Common myeloid progenitor, CD34-positive (primary cell): ENCODE results near the gene JPH3.

ENCODE experiments used
- CTCF ChIA-PET: fragments of 350-600 bp; sonication (Branson Sonifier 250); formaldehyde crosslinking; loops from one replicate; lab custom pipeline; 2021; ENCODE audit warnings: antibody characterized with exemption; lab: Charles Lee
- POLR2A ChIA-PET: fragments of 350-600 bp; sonication (Branson Sonifier 250); formaldehyde crosslinking; loops from one replicate; lab custom pipeline; 2021; ENCODE audit warnings: antibody characterized with exemption; lab: Charles Lee
- DNase-seq, 3 donors: peaks; one replicate each; pipeline versions ENCODE4 v3.0.0 to v3.0.0-alpha.2; 2013
- H3K27ac ChIP-seq, 2 experiments: 1 replicate in 1 of 2; 2 replicates in 1 of 2; pipeline ENCODE4 v1.7.0; 2013; ENCODE audit warnings: inconsistent platforms in 2 of 2, low read length in 2 of 2, mild to moderate bottlenecking in 2 of 2, low read depth in 1 of 2, moderate library complexity in 1 of 2; ENCODE audit not compliant: severe bottlenecking in 2 of 2, insufficient read depth in 1 of 2, poor library complexity in 1 of 2
- H3K27me3 ChIP-seq, 5 experiments: replicated peaks in 2 of 5; 1 replicate in 3 of 5; 2 replicates in 2 of 5; pipeline versions ENCODE4 v1.6.1 to v1.7.0; 2013; ENCODE audit warnings: low read length in 4 of 5, mild to moderate bottlenecking in 2 of 5, moderate library complexity in 2 of 5, inconsistent platforms in 1 of 5; ENCODE audit not compliant: insufficient read depth in 5 of 5, control insufficient read depth in 4 of 5
- H3K36me3 ChIP-seq, 4 experiments: 1 replicate in 2 of 4; 2 replicates in 2 of 4; pipeline versions ENCODE4 v1.6.1 to v1.7.0; 2013; ENCODE audit warnings: low read length in 3 of 4, control low read depth in 1 of 4, mild to moderate bottlenecking in 1 of 4; ENCODE audit not compliant: control insufficient read depth in 4 of 4, insufficient read depth in 4 of 4
- H3K4me1 ChIP-seq, 4 experiments: 1 replicate in 3 of 4; 2 replicates in 1 of 4; pipeline versions ENCODE4 v1.6.1 to v1.7.1; 2013; ENCODE audit warnings: low read length in 3 of 4, mild to moderate bottlenecking in 3 of 4, control low read depth in 1 of 4, inconsistent platforms in 1 of 4, moderate library complexity in 1 of 4; ENCODE audit not compliant: control insufficient read depth in 4 of 4, insufficient read depth in 4 of 4; ENCODE audit errors: control extremely low read depth in 1 of 4
- H3K4me3 ChIP-seq, 7 experiments: 1 replicate in 4 of 7; 2 replicates in 3 of 7; pipeline versions ENCODE4 v1.5.1 to v1.7.0; 2013; ENCODE audit warnings: mild to moderate bottlenecking in 7 of 7, low read length in 6 of 7, moderate library complexity in 6 of 7, inconsistent platforms in 2 of 7, low read depth in 2 of 7, control low read depth in 1 of 7; ENCODE audit not compliant: insufficient read depth in 4 of 7, control insufficient read depth in 1 of 7; ENCODE audit errors: extremely low read depth in 1 of 7
- H3K9me3 ChIP-seq, 5 experiments: 1 replicate in 4 of 5; 2 replicates in 1 of 5; pipeline versions ENCODE4 v1.6.1 to v1.7.1; 2013; ENCODE audit warnings: low read length in 4 of 5, mild to moderate bottlenecking in 2 of 5, inconsistent platforms in 1 of 5, low read depth in 1 of 5, moderate library complexity in 1 of 5; ENCODE audit not compliant: control insufficient read depth in 4 of 5, insufficient read depth in 2 of 5; ENCODE audit errors: control extremely low read depth in 1 of 5
- WGBS: methylation state at CpG from one replicate; pipeline ENCODE4 v1.1.5; 2013; ENCODE audit not compliant: insufficient coverage; 5-methylcytosine and 5-hydroxymethylcytosine counted together

Gene JPH3

DNA sequence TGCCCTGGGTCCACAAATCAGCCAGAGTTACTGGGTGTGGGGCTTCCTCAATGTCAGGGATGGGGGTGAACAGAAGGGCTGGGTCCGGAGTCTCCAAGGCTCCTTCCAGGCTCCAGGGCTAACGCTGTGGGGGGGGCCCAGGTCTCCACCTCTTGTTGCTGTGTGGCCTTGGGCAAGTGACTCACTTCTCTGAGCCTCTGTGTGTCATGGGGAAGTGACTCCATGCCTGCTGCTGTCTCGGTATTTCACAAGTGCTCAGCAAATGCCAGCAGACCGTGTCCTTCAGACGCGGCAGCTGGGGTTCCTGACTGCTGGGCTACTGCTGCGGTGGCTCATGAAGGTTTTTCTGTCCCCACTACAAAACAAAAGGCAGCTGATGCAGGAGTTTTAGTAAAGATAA is 26.6 kb downstream of the JPH3 start:
- 80% methylated on average over 7 of the region's 7 CpGs for WGBS
- CTCF ChIA-PET, result no interaction called here

GRCh38 chr16:87631067-87631466 is 28.8 kb downstream of the JPH3 start:
- CTCF ChIA-PET, result interaction anchor here (1.1 to 1.9 kb wide), 3 partner anchors 9 to 44 kb away, joined by 3 to 5 read pairs (median 4); no protein-coding TSS in a partner anchor
- 80% methylated on average over 2 of the region's 2 CpGs for WGBS
- no peak overlapping the region for H3K27ac ChIP-seq
- DNase-seq, result no peak
- no peaks in the 10 kb centered on the region for H3K36me3 ChIP-seq
- peaks cover 0 to 13% (median 8%) of the 10 kb centered on the region in 4 experiments for H3K4me1 ChIP-seq
- peaks cover 3 to 15% (median 8%) of the 10 kb centered on the region in 5 experiments for H3K9me3 ChIP-seq
- H3K4me3 ChIP-seq, result peak overlapping the region in 1 of 7 experiments; percentile 6
- POLR2A ChIA-PET, result no interaction called here
- H3K27me3 ChIP-seq, result peaks cover 0 to 47% (median 6%) of the 10 kb centered on the region in 5 experiments

More for the DNA sequence above, 26.6 kb downstream of the JPH3 start:
- H3K9me3 ChIP-seq, result peaks cover 3 to 15% (median 8%) of the 10 kb centered on the region in 5 experiments
- H3K4me3 ChIP-seq, result no peak overlapping the region
- no peak overlapping the region for H3K27ac ChIP-seq
- no peak for DNase-seq
- H3K36me3 ChIP-seq, result no peaks in the 10 kb centered on the region
- POLR2A ChIA-PET, result no interaction called here
- peaks cover 0 to 41% (median 6%) of the 10 kb centered on the region in 5 experiments for H3K27me3 ChIP-seq
- H3K4me1 ChIP-seq, result no peaks in the 10 kb centered on the region

DNA sequence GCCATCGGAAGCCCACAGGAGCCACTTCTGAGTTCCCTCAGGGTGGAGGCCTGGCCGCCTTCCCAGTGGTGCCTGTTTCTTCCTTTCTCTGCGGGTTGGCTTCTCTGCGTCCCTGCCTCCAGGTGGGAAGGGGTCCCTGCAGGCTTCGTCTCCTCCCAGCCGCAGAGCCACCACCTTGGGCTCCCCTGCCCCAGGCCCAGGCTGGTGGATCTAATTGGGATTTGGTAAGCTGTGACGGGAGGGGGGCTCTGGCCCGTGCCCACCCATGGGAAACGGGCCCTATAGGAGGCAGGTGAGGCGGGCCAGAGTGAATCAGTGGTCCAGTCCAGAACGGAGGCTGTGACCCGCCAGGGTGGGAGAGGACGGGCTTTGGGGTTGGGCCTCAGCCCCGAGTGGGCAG is 32.1 kb downstream of the JPH3 start:
- Histone ChIP-seq H3K36me3 (no peaks in the 10 kb centered on the region), H3K4me3 (no peak overlapping the region), H3K27me3 (peaks cover 0 to 42% (median 10%) of the 10 kb centered on the region in 5 experiments), H3K27ac (no peak overlapping the region), H3K4me1 (peaks cover 0 to 19% (median 10%) of the 10 kb centered on the region in 4 experiments), H3K9me3 (peaks cover 3 to 15% (median 8%) of the 10 kb centered on the region in 5 experiments)
- ChIA-PET POLR2A (no interaction called here), CTCF (interaction anchor here (0.8 to 4.2 kb wide), 4 partner anchors 9 to 63 kb away, joined by 3 to 63 read pairs (median 25); no protein-coding TSS in a partner anchor)
- DNase-seq, result no peak
- 97% methylated on average over 11 of the region's 14 CpGs for WGBS

- H3K27me3 ChIP-seq, result peaks cover 0 to 32% (median 10%) of the 10 kb centered on the region in 5 experiments
- peaks cover 0 to 19% (median 10%) of the 10 kb centered on the region in 4 experiments for H3K4me1 ChIP-seq
- H3K36me3 ChIP-seq, result no peaks in the 10 kb centered on the region
- H3K9me3 ChIP-seq, result peaks cover 2 to 9% (median 6%) of the 10 kb centered on the region in 5 experiments
- 10% methylated on average over 23 of the region's 23 CpGs for WGBS
- peak overlapping the region in 5 of 7 experiments; percentile 13 to 69 (median 48) for H3K4me3 ChIP-seq
- no peak overlapping the region for H3K27ac ChIP-seq
- ChIA-PET CTCF (interaction anchor here (0.7 to 4.2 kb wide), 24 partner anchors 10 to 1072 kb away, joined by 3 to 63 read pairs (median 4); no protein-coding TSS in a partner anchor), POLR2A (no interaction called here)
- peak; percentile 56 to 77 (median 70) for DNase-seq
Measured at GRCh38 chr16:87635541-87636049, 33.3 kb downstream of the JPH3 start.

GRCh38 chr16:87636050-87636684 is 33.9 kb downstream of the JPH3 start:
- Histone ChIP-seq H3K27me3 (peaks cover 0 to 29% (median 7%) of the 10 kb centered on the region in 5 experiments), H3K4me1 (peaks cover 0 to 19% (median 10%) of the 10 kb centered on the region in 4 experiments), H3K9me3 (peaks cover 0 to 3% (median 3%) of the 10 kb centered on the region in 5 experiments), H3K4me3 (peak overlapping the region in 6 of 7 experiments; percentile 13 to 69 (median 47)), H3K27ac (no peak overlapping the region), H3K36me3 (no peaks in the 10 kb centered on the region)
- POLR2A ChIA-PET, result no interaction called here
- CTCF ChIA-PET, result interaction anchor here (0.7 to 4.2 kb wide), 26 partner anchors 10 to 1073 kb away, joined by 3 to 63 read pairs (median 4); no protein-coding TSS in a partner anchor
- 14% methylated on average over 16 of the region's 31 CpGs for WGBS
- peak; percentile 73 to 84 (median 80) for DNase-seq

- H3K36me3 ChIP-seq, result no peaks in the 10 kb centered on the region
- CTCF ChIA-PET, result interaction anchor here (0.8 to 4.2 kb wide), 22 partner anchors 10 to 1073 kb away, joined by 3 to 63 read pairs (median 4); no protein-coding TSS in a partner anchor
- POLR2A ChIA-PET, result no interaction called here
- WGBS, result 90% methylated on average over 20 of the region's 22 CpGs
- H3K9me3 ChIP-seq, result no peaks in the 10 kb centered on the region
- peaks cover 0 to 24% (median 3%) of the 10 kb centered on the region in 5 experiments for H3K27me3 ChIP-seq
- no peak overlapping the region for H3K4me3 ChIP-seq
- H3K27ac ChIP-seq, result no peak overlapping the region
- peaks cover 0 to 19% (median 10%) of the 10 kb centered on the region in 4 experiments for H3K4me1 ChIP-seq
- DNase-seq, result no peak
Measured at GRCh38 chr16:87636741-87637140, 34.4 kb downstream of the JPH3 start.
